Ishikawa (cell line): Measurements from ENCODE around the gene GNL3.

ENCODE experiments used
- CEBPB ChIP-seq: IDR thresholded peaks from 2 replicates; pipeline ENCODE4 v1.6.1; 2012
- CREB1 ChIP-seq: IDR thresholded peaks from 2 replicates; pipeline ENCODE4 v1.6.1; 2012; ENCODE audit warnings: low read depth
- EGR1 ChIP-seq: IDR thresholded peaks from 2 replicates; pipeline ENCODE4 v1.6.1; 2012
- EP300 ChIP-seq: IDR thresholded peaks from 2 replicates; pipeline ENCODE4 v1.6.1; 2012; ENCODE audit warnings: borderline replicate concordance
- FOXM1 ChIP-seq: IDR thresholded peaks from 2 replicates; pipeline ENCODE4 v1.6.1; 2012; ENCODE audit warnings: low read depth, borderline replicate concordance
- MAX ChIP-seq: IDR thresholded peaks from 2 replicates; pipeline ENCODE4 v1.6.1; 2012
- NFIC ChIP-seq: IDR thresholded peaks from 2 replicates; pipeline ENCODE4 v1.6.1; 2012
- RAD21 ChIP-seq: IDR thresholded peaks from 2 replicates; pipeline ENCODE4 v1.6.1; 2012; ENCODE audit warnings: low read depth
- REST ChIP-seq: IDR thresholded peaks from 2 replicates; pipeline ENCODE4 v1.6.1; 2012; ENCODE audit warnings: low read depth, mild to moderate bottlenecking
- TAF1 ChIP-seq: IDR thresholded peaks from 2 replicates; pipeline ENCODE4 v1.6.1; 2012; ENCODE audit warnings: low read depth, mild to moderate bottlenecking
- TCF12 ChIP-seq: IDR thresholded peaks from 2 replicates; pipeline ENCODE4 v1.6.1; 2012; ENCODE audit warnings: low read depth
- TEAD4 ChIP-seq: IDR thresholded peaks from 2 replicates; pipeline ENCODE4 v1.6.1; 2012
- USF1 ChIP-seq: IDR thresholded peaks from 2 replicates; pipeline ENCODE4 v1.6.1; 2012
- YY1 ChIP-seq: IDR thresholded peaks from 2 replicates; pipeline ENCODE4 v1.6.1; 2012; ENCODE audit warnings: low read depth
- ZBTB7A ChIP-seq: IDR thresholded peaks from 2 replicates; pipeline ENCODE4 v1.6.1; 2012; ENCODE audit warnings: low read depth

GNL3 gene

GRCh38 chr3:52715714-52716305 lies 30.0 kb downstream of the GNL3 start:
- TF ChIP-seq REST (no peak), TEAD4 (no peak), CEBPB (no peak), MAX (no peak), TCF12 (no peak), NFIC (no peak), RAD21 (no peak), ZBTB7A (no peak), EP300 (no peak), FOXM1 (no peak), TAF1 (no peak), YY1 (no peak)

- TF ChIP-seq TAF1: no peak
- no peak for TF ChIP-seq CREB1
- TF ChIP-seq NFIC: no peak
- no peak for TF ChIP-seq USF1
- TF ChIP-seq EP300: no peak
- TF ChIP-seq ZBTB7A: no peak
- TF ChIP-seq YY1: no peak
- no peak for TF ChIP-seq TEAD4
- TF ChIP-seq TCF12: no peak
- no peak for TF ChIP-seq EGR1
Observed at GRCh38 chr3:52719618-52720017, 33.8 kb downstream of the GNL3 start.

- no peak for TF ChIP-seq EGR1
- no peak for TF ChIP-seq MAX
- TF ChIP-seq TEAD4: no peak
- no peak for TF ChIP-seq EP300
- no peak for TF ChIP-seq RAD21
- no peak for TF ChIP-seq TCF12
- TF ChIP-seq FOXM1: no peak
- TF ChIP-seq YY1: no peak
- no peak for TF ChIP-seq NFIC
Observed at GRCh38 chr3:52721002-52721729, 35.3 kb downstream of the GNL3 start.

GRCh38 chr3:52721730-52722008 lies 35.8 kb downstream of the GNL3 start:
- TF ChIP-seq EGR1: no peak

- TF ChIP-seq CEBPB: no peak
- no peak for TF ChIP-seq ZBTB7A
- no peak for TF ChIP-seq TAF1
- TF ChIP-seq EGR1: no peak
- no peak for TF ChIP-seq TCF12
- TF ChIP-seq EP300: no peak
- TF ChIP-seq MAX: no peak
- no peak for TF ChIP-seq TEAD4
Observed at GRCh38 chr3:52722491-52722890, 36.7 kb downstream of the GNL3 start.

- TF ChIP-seq YY1 (no peak), REST (no peak), MAX (no peak), CEBPB (no peak), NFIC (no peak), EGR1 (no peak), USF1 (no peak), TCF12 (no peak), ZBTB7A (no peak), TAF1 (no peak), RAD21 (no peak), TEAD4 (no peak), EP300 (no peak), FOXM1 (no peak), CREB1 (no peak)
Observed at GRCh38 chr3:52723935-52724334, 38.1 kb downstream of the GNL3 start.
